H9 (cell line): ENCODE data around the gene ROBO1. TPM values are rescaled to one million over a fixed set of nuclear protein-coding genes. Genes with fewer than 3 reads are reported as not detected.

Experiments used
- DNase-seq: peaks from one replicate; pipeline ENCODE4 v3.0.0-alpha.2; 2017
- H2AFZ ChIP-seq: one replicate; pipeline ENCODE4 v1.6.1; 2013; ENCODE audit warnings: mild to moderate bottlenecking, low read length, control low read depth, moderate library complexity
- H2AK5ac ChIP-seq: 2 replicates; pipeline ENCODE4 v1.6.1; 2013; ENCODE audit warnings: low read length, control low read depth, mixed read lengths; ENCODE audit not compliant: insufficient read length
- H2BK120ac ChIP-seq: one replicate; pipeline ENCODE4 v1.6.1; 2013; ENCODE audit warnings: low read depth, mild to moderate bottlenecking, low read length, control low read depth, inconsistent platforms; ENCODE audit not compliant: poor library complexity, severe bottlenecking
- H2BK12ac ChIP-seq: 2 replicates; pipeline ENCODE4 v1.6.1; 2013; ENCODE audit warnings: low read length, control low read depth, mixed read lengths, low read depth; ENCODE audit not compliant: insufficient read length
- H2BK15ac ChIP-seq: 2 replicates; pipeline ENCODE4 v1.6.1; 2013; ENCODE audit warnings: low read depth, low read length, control low read depth
- H2BK20ac ChIP-seq: one replicate; pipeline ENCODE4 v1.6.1; 2013; ENCODE audit warnings: low read depth, mild to moderate bottlenecking, low read length, control low read depth, inconsistent platforms; ENCODE audit not compliant: poor library complexity, severe bottlenecking
- H2BK5ac ChIP-seq: 2 replicates; pipeline ENCODE4 v1.6.1; 2013; ENCODE audit warnings: low read length, control low read depth, mixed read lengths; ENCODE audit not compliant: insufficient read length
- H3K14ac ChIP-seq: 2 replicates; pipeline ENCODE4 v1.6.1; 2013; ENCODE audit warnings: low read length, control low read depth; ENCODE audit not compliant: insufficient read depth
- H3K18ac ChIP-seq: 2 replicates; pipeline ENCODE4 v1.6.1; 2013; ENCODE audit warnings: low read depth, mild to moderate bottlenecking, mixed read lengths, low read length, control low read depth; ENCODE audit not compliant: insufficient read length
- H3K23ac ChIP-seq: 2 replicates; pipeline ENCODE4 v1.6.1; 2013; ENCODE audit warnings: low read length, control low read depth, mixed read lengths, low read depth; ENCODE audit not compliant: insufficient read length
- H3K23me2 ChIP-seq: 2 replicates; pipeline ENCODE4 v1.6.1; 2013; ENCODE audit warnings: low read depth, mild to moderate bottlenecking, mixed read lengths, low read length, control low read depth; ENCODE audit not compliant: insufficient read length, poor library complexity, severe bottlenecking
- H3K27ac ChIP-seq: 2 replicates; pipeline ENCODE4 v1.5.1; 2013; ENCODE audit warnings: low read length, control low read depth, mixed read lengths, low read depth; ENCODE audit not compliant: insufficient read length
- H3K27me3 ChIP-seq: 2 replicates; pipeline ENCODE4 v1.6.1; 2013; ENCODE audit warnings: low read length, control low read depth, inconsistent platforms; ENCODE audit not compliant: insufficient read depth
- H3K4ac ChIP-seq: 2 replicates; pipeline ENCODE4 v1.6.1; 2013; ENCODE audit warnings: low read depth, mild to moderate bottlenecking, control low read depth, inconsistent platforms, low read length, moderate library complexity
- H3K4me1 ChIP-seq: 2 replicates; pipeline ENCODE4 v1.6.1; 2013; ENCODE audit warnings: low read length, control low read depth, inconsistent platforms; ENCODE audit not compliant: insufficient read depth
- H3K4me2 ChIP-seq: 2 replicates; pipeline ENCODE4 v1.6.1; 2013; ENCODE audit warnings: low read length, control low read depth, mixed read lengths; ENCODE audit not compliant: insufficient read length, insufficient read depth
- H3K56ac ChIP-seq: 2 replicates; pipeline ENCODE4 v1.6.1; 2013; ENCODE audit warnings: low read depth, mild to moderate bottlenecking, mixed read lengths, low read length, control low read depth; ENCODE audit not compliant: insufficient read length
- H3K79me1 ChIP-seq: 2 replicates; pipeline ENCODE4 v1.6.1; 2013; ENCODE audit warnings: low read depth, mild to moderate bottlenecking, moderate library complexity, low read length, control low read depth, inconsistent platforms; ENCODE audit not compliant: insufficient read depth, poor library complexity, severe bottlenecking
- H3K79me2 ChIP-seq: 2 replicates; pipeline ENCODE4 v1.6.1; 2013; ENCODE audit warnings: low read length, control low read depth, inconsistent platforms; ENCODE audit not compliant: insufficient read depth
- H3K9ac ChIP-seq: 2 replicates; pipeline ENCODE4 v1.6.1; 2013; ENCODE audit warnings: low read length, control low read depth, mixed read lengths; ENCODE audit not compliant: insufficient read length; ENCODE audit errors: extremely low read depth
- H3K9me3 ChIP-seq: one replicate; pipeline ENCODE4 v1.6.1; 2013; ENCODE audit warnings: low read depth, low read length, inconsistent platforms; ENCODE audit not compliant: control insufficient read depth
- H3T11ph ChIP-seq: one replicate; pipeline ENCODE4 v1.6.1; 2013; ENCODE audit warnings: mild to moderate bottlenecking, low read length, control low read depth, inconsistent platforms
- H4K20me1 ChIP-seq: one replicate; pipeline ENCODE4 v1.6.1; 2013; ENCODE audit not compliant: control insufficient read depth, insufficient read length, insufficient read depth
- H4K5ac ChIP-seq: 2 replicates; pipeline ENCODE4 v1.6.1; 2013; ENCODE audit warnings: low read depth, mild to moderate bottlenecking, mixed read lengths, low read length, control low read depth; ENCODE audit not compliant: insufficient read length
- H4K8ac ChIP-seq: replicated peaks from 2 replicates; pipeline ENCODE4 v1.6.1; 2013; ENCODE audit warnings: low read length, control low read depth, mixed read lengths, low read depth; ENCODE audit not compliant: insufficient read length
- H4K91ac ChIP-seq: 2 replicates; pipeline ENCODE4 v1.6.1; 2013; ENCODE audit warnings: low read depth, mild to moderate bottlenecking, moderate library complexity, mixed read lengths, low read length, control low read depth; ENCODE audit not compliant: insufficient read length
- H3K27ac Mint-ChIP-seq, 3 experiments: 2 replicates in 2 of 3; 3 replicates in 1 of 3; pipeline ENCODE4 v1.8.0; 2020 to 2021; ENCODE audit warnings: mixed read lengths in 3 of 3, mild to moderate bottlenecking in 1 of 3, moderate library complexity in 1 of 3
- H3K27me3 Mint-ChIP-seq: 2 replicates; pipeline ENCODE4 v1.8.0; 2021; ENCODE audit warnings: low read depth, mild to moderate bottlenecking, moderate library complexity, mixed read lengths
- H3K36me3 Mint-ChIP-seq, 3 experiments: 2 replicates in 2 of 3; 3 replicates in 1 of 3; pipeline ENCODE4 v1.8.0; 2020 to 2021; ENCODE audit warnings: low read depth in 3 of 3, mixed read lengths in 3 of 3; ENCODE audit not compliant: insufficient read depth in 1 of 3
- H3K4me1 Mint-ChIP-seq, 2 experiments: 2 replicates each; pipeline ENCODE4 v1.8.0; 2020; ENCODE audit warnings: mixed read lengths in 2 of 2
- H3K4me3 Mint-ChIP-seq, 2 experiments: 2 replicates in 1 of 2; 3 replicates in 1 of 2; pipeline ENCODE4 v1.8.0; 2020 to 2021; ENCODE audit warnings: mild to moderate bottlenecking in 2 of 2, mixed read lengths in 2 of 2, moderate library complexity in 1 of 2
- H3K9me3 Mint-ChIP-seq, 2 experiments: 2 replicates in 1 of 2; 3 replicates in 1 of 2; pipeline ENCODE4 v1.8.0; 2020; ENCODE audit warnings: mild to moderate bottlenecking in 2 of 2, mixed read lengths in 2 of 2, moderate library complexity in 1 of 2
- WGBS: extraction: QIAGEN DNeasy Blood & Tissue Kit; methylation state at CpG from one replicate; pipeline ENCODE4 v1.1.7; 2013; ENCODE audit warnings: missing lambda C conversion rate, low lambda C conversion rate, mixed read lengths; ENCODE audit not compliant: insufficient read length; ENCODE audit errors: extremely low coverage; 5-methylcytosine and 5-hydroxymethylcytosine counted together
- total RNA-seq: library from RNA; stranded (reverse); gene quantifications from 2 replicates; pipeline ENCODE4 v1.2.1, GENCODE V29; 2021
- TF ChIP-seq, protein P1 (sequence below): fragments of 200-600 bp; sonication (generic); conservative IDR thresholded peaks from 3 replicates; pipeline ENCODE4 v1.8.0; 2021; ENCODE audit warnings: antibody characterized with exemption, mild to moderate bottlenecking

The ROBO1 gene
- total RNA-seq, 1 experiment from 2014 or later: 62.7 TPM

DNA sequence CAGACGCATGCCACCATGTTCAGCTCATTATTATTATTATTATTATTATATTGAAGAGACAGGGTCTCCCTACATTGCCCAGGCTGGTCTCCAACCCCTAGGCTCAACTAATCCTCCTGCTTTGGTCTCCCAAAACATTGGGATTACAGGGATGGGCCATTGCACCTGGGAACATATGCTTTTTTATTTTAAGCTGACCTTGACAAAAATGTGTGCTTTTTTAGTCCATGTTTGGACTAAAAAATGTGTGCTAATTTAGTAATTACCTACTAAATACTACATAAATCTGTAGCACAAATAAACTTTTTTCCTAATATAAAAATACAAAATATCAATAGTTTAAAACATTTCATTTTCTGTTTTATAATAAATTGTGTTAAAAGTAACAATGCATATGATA lies 693.2 kb downstream of the ROBO1 start:
- Histone ChIP-seq H2BK120ac (no peak overlapping the region), H3K14ac (no peak overlapping the region), H2BK5ac (no peak overlapping the region), H4K5ac (no peak overlapping the region), H3K9me3 (no peaks in the 10 kb centered on the region), H3K79me2 (no peaks in the 10 kb centered on the region), H3K4ac (no peak overlapping the region), H2BK15ac (no peak overlapping the region), H3K4me1 (no peaks in the 10 kb centered on the region), H4K91ac (no peak overlapping the region), H4K20me1 (no peaks in the 10 kb centered on the region), H3K27ac (no peak overlapping the region), H2BK20ac (no peak overlapping the region), H4K8ac (no peak overlapping the region), H3K27me3 (no peaks in the 10 kb centered on the region), H3K23ac (no peak overlapping the region), H3K79me1 (no peaks in the 10 kb centered on the region), H2BK12ac (no peak overlapping the region), H3K9ac (no peak overlapping the region), H3K23me2 (no peaks in the 10 kb centered on the region), H2AK5ac (no peak overlapping the region), H3T11ph (no peak overlapping the region), H2AFZ (no peak overlapping the region), H3K4me2 (no peak overlapping the region), H3K18ac (no peak overlapping the region), H3K56ac (no peak overlapping the region)
- no CpG with 5 or more reads among the region's 1 CpG for WGBS
- DNase-seq: no peak
- Mint-ChIP-seq H3K9me3 (no peaks in the 10 kb centered on the region), H3K4me3 (no peak overlapping the region), H3K36me3 (no peaks in the 10 kb centered on the region), H3K4me1 (peaks cover 0 to under 1% of the 10 kb centered on the region in 2 experiments; a peak in 1 of 4 replicates), H3K27me3 (no peaks in the 10 kb centered on the region), H3K27ac (no peak overlapping the region)
- TF ChIP-seq, protein P1, sequence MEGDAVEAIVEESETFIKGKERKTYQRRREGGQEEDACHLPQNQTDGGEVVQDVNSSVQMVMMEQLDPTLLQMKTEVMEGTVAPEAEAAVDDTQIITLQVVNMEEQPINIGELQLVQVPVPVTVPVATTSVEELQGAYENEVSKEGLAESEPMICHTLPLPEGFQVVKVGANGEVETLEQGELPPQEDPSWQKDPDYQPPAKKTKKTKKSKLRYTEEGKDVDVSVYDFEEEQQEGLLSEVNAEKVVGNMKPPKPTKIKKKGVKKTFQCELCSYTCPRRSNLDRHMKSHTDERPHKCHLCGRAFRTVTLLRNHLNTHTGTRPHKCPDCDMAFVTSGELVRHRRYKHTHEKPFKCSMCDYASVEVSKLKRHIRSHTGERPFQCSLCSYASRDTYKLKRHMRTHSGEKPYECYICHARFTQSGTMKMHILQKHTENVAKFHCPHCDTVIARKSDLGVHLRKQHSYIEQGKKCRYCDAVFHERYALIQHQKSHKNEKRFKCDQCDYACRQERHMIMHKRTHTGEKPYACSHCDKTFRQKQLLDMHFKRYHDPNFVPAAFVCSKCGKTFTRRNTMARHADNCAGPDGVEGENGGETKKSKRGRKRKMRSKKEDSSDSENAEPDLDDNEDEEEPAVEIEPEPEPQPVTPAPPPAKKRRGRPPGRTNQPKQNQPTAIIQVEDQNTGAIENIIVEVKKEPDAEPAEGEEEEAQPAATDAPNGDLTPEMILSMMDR: no peak
